ENCODE data around the gene COBL. TPM values are rescaled to one million over a fixed set of nuclear protein-coding genes. Genes with fewer than 3 reads are reported as not detected.

COBL gene
- total RNA-seq, 4 donors from 2014 or later: 17.2 to 59.7 (median 31.0) TPM

GRCh38 chr7:51220226-51220625 lies 96.4 kb downstream of the COBL start:
- H3K9me3 ChIP-seq: no peaks in the 10 kb centered on the region
- 75 to 89% methylated on average over 3 to 8 of the region's 11 CpGs for WGBS, 2 donors (ENCODE audit: low coverage in 1 of 2)
- no peak overlapping the region for H3K4me3 ChIP-seq
- peaks cover 0 to 16% of the 10 kb centered on the region in 2 donors for H3K36me3 ChIP-seq
- H3K4me1 ChIP-seq: no peaks in the 10 kb centered on the region
- TF ChIP-seq EP300 (IDR thresholded peaks at IDR 0.05) (no peak), CTCF (IDR thresholded peaks at IDR 0.05) (no peak), POLR2AphosphoS5 (IDR thresholded peaks at IDR 0.05) (no peak), POLR2A (IDR thresholded peaks at IDR 0.05) (no peak)
- H3K27ac ChIP-seq: no peak overlapping the region
- H3K27me3 ChIP-seq: no peaks in the 10 kb centered on the region
- no peak for ATAC-seq

DNA sequence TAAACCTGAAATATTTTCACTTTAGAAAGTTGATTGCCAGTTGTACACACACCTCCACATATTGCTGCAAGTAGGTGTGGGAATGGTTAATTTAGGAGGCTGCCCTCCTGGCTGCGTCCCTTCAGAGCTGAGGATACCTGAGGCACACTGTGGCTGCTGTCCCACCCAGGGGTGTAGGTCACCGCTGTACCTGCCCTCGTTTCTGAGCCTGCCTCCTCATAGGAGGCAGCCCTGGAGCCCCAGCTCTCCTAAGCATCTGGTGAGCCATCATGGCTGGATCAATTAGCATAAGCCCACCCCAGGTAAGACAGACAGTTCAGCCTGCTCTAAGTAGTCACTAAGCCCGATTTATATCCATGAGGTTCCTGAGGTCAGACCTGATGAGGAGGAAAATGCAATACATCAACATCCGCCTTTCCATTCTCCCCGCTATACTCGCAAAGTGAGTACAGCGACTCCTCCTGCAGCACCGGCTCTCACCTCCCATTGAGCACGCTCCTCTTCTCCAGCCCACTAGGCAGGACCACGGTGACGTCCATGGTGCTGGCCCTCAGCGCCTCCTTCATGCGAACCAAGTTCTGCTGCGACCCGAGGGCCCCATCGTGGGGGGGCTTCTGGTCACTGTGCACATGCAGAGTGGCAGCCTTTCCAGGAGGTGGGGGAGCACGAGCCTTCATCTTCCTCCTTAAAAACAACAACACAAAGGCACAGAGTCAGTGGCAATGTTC lies 97.2 kb downstream of the COBL start:
- 65% methylated on average over 13 of the region's 18 CpGs; no CpG with 5 or more reads in 1 of the 2 donors for WGBS, 2 donors (ENCODE audit: low coverage in 1 of 2)
- no peaks in the 10 kb centered on the region for H3K9me3 ChIP-seq
- no peak for ATAC-seq
- no peaks in the 10 kb centered on the region for H3K27me3 ChIP-seq
- H3K27ac ChIP-seq: no peak overlapping the region
- peaks cover 0 to 16% of the 10 kb centered on the region in 2 donors for H3K36me3 ChIP-seq
- no peak for TF ChIP-seq POLR2AphosphoS5 (IDR thresholded peaks at IDR 0.05)
- H3K4me3 ChIP-seq: no peak overlapping the region
- no peaks in the 10 kb centered on the region for H3K4me1 ChIP-seq

DNA sequence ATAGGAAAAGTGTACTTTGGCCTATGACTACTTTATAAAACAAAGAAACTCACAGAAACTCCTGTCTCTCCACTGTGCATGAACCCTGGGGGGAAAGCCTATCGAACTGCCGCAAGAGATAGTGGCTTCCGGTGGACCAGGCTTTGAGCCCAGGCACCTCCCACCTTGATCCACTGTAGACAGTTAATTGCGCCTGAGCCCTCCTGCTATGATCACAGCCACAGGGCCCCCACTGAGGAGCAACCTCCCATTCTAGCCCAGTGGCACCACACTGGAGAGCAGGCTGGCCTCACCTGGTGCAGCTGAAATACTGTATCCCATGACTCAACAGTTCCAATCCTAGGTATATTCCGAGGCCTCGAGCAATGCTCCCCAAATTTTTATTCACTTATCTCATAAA lies 98.8 kb downstream of the COBL start:
- Histone ChIP-seq H3K9me3 (no peaks in the 10 kb centered on the region), H3K36me3 (peaks cover 0 to 16% of the 10 kb centered on the region in 2 donors), H3K27ac (no peak overlapping the region), H3K4me1 (no peaks in the 10 kb centered on the region), H3K27me3 (no peaks in the 10 kb centered on the region), H3K4me3 (no peak overlapping the region)
- ATAC-seq: no peak
- WGBS, 2 donors (ENCODE audit: low coverage in 1 of 2): 89 to 100% methylated on average over 3 to 4 of the region's 6 CpGs
- TF ChIP-seq POLR2A (IDR thresholded peaks at IDR 0.05): no peak
- no peak for TF ChIP-seq EP300 (IDR thresholded peaks at IDR 0.05)
- TF ChIP-seq CTCF (IDR thresholded peaks at IDR 0.05): no peak
- TF ChIP-seq POLR2AphosphoS5 (IDR thresholded peaks at IDR 0.05): no peak

DNA sequence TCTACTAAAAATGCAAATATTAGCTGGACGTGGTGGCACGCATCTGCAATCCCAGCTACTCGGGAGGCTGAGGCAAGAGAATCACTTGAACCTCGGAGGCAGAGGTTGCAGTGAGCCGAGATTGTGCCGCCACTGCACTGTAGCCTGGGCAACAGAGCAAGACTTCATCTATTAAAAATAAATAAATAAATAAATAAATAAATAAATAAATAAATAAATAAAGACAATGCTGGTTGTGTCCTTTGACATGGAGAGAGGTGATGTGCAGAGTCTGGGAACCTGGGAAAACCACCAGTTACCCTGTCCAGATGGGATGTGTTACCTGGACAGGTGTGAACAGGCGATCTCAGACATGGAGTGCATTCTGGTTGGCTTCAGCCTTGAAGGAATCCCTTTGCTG lies 102.5 kb downstream of the COBL start:
- WGBS, 2 donors (ENCODE audit: low coverage in 1 of 2): 95% methylated on average over 6 to 7 of the region's 7 CpGs
- Histone ChIP-seq H3K27ac (no peak overlapping the region), H3K36me3 (peaks cover 0 to 8% of the 10 kb centered on the region in 2 donors), H3K27me3 (no peaks in the 10 kb centered on the region), H3K4me1 (no peaks in the 10 kb centered on the region), H3K4me3 (no peak overlapping the region), H3K9me3 (no peaks in the 10 kb centered on the region)
- TF ChIP-seq CTCF (IDR thresholded peaks at IDR 0.05) (no peak), POLR2AphosphoS5 (IDR thresholded peaks at IDR 0.05) (no peak), EP300 (IDR thresholded peaks at IDR 0.05) (no peak), POLR2A (IDR thresholded peaks at IDR 0.05) (no peak)
- no peak for ATAC-seq

DNA sequence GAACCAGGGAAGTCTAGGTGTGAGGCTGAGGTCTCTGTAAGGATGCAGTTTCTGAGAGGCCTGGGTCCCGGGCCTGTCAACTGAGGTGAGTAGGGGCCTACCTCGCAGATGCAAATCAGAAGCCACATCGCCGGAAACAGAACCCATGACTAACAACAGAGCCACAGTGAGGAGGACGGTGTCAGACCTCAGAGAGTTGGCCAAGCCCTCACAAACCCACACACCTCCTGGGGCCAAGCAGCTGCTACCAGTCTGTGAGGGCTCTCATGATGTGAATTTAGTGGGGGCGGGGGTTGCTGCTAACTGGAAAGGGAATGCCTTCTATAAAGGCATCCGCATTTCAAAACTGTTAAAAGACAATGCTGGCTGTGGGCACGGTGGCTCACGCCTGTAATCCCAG lies 103.0 kb downstream of the COBL start:
- Histone ChIP-seq H3K27ac (no peak overlapping the region), H3K9me3 (no peaks in the 10 kb centered on the region), H3K4me3 (no peak overlapping the region), H3K27me3 (no peaks in the 10 kb centered on the region), H3K4me1 (no peaks in the 10 kb centered on the region), H3K36me3 (peaks cover 0 to 6% of the 10 kb centered on the region in 2 donors)
- ATAC-seq: no peak
- WGBS, 2 donors (ENCODE audit: low coverage in 1 of 2): 75% methylated on average over 2 of the region's 9 CpGs; no CpG with 5 or more reads in 1 of the 2 donors
- no peak for TF ChIP-seq CTCF (IDR thresholded peaks at IDR 0.05)
- no peak for TF ChIP-seq EP300 (IDR thresholded peaks at IDR 0.05)
- no peak for TF ChIP-seq POLR2AphosphoS5 (IDR thresholded peaks at IDR 0.05)
- no peak for TF ChIP-seq POLR2A (IDR thresholded peaks at IDR 0.05)
